PC-3 (cell line): ENCODE results near the gene RNASET2.

Source experiments
- CTCF ChIP-seq: fragments of 300-600 bp; sonication (generic); conservative IDR thresholded peaks from 2 replicates; pipeline ENCODE4 v1.5.1; 2017; ENCODE audit warnings: antibody characterized with exemption, low read depth, mild to moderate bottlenecking, low read length
- EZH2phosphoT487 ChIP-seq: fragments of 300-600 bp; sonication (generic); IDR thresholded peaks from 2 replicates; pipeline ENCODE4 v1.6.1; 2018; ENCODE audit warnings: mild to moderate bottlenecking, antibody characterized with exemption, low read length, borderline replicate concordance

GRCh38 chr6:166939894-166940293 lies 16.5 kb downstream of the RNASET2 start:
- TF ChIP-seq CTCF = no peak
- no peak for TF ChIP-seq EZH2phosphoT487
